Jurkat, Clone E6-1 (cell line): Measurements from ENCODE around the gene ZFAND5.

Source experiments
- DNase-seq: peaks from one replicate; pipeline ENCODE4 v3.0.0-alpha.2; 2011; ENCODE audit warnings: low read depth, low spot score
- H3K4me3 ChIP-seq: 2 replicates; pipeline ENCODE4 v1.5.1; 2011; ENCODE audit warnings: mild to moderate bottlenecking, low read length, control low read depth, moderate library complexity

Gene ZFAND5

GRCh38 chr9:72365525-72366256 is 683 bp upstream of the ZFAND5 start:
- H3K4me3 ChIP-seq, result peak overlapping the region; percentile 76
- DNase-seq, result peak; percentile 63

- peak; percentile 30 for DNase-seq
- peak overlapping the region; percentile 72 for H3K4me3 ChIP-seq
Measured at GRCh38 chr9:72363908-72364678, 915 bp downstream of the ZFAND5 start.

GRCh38 chr9:72363236-72363635 is 1.8 kb downstream of the ZFAND5 start:
- DNase-seq, result no peak
- H3K4me3 ChIP-seq, result peak overlapping the region; percentile 72

DNA sequence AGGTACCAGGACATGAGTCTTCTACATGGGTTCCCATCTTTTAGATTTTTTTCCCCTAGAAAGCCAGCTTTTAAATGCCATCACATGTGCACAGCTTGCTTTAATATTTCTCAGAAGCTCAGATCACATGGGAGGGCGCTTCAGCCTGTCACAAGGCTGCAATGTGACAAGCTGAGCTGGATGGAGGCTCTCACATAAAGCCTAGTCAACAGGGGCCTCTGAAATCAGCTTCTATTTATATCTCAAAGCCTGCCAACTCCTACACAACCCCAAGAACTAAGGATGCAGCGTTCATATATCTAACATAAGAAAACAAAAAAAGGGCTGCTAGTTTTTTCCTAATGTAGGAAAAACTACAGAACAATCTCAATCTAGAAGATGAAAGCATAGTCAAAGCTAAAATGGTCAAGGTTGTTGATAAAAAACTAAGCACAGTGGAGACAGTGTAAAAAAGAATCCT is 2.3 kb downstream of the ZFAND5 start:
- peak; percentile 43 for DNase-seq
- H3K4me3 ChIP-seq, result peak overlapping the region; percentile 72

- H3K4me3 ChIP-seq, result no peak overlapping the region
- DNase-seq, result no peak
Measured at GRCh38 chr9:72362118-72362531, 2.9 kb downstream of the ZFAND5 start.

- DNase-seq, result no peak
- H3K4me3 ChIP-seq, result no peak overlapping the region
Measured at GRCh38 chr9:72361217-72361616, 3.8 kb downstream of the ZFAND5 start.

GRCh38 chr9:72360324-72360723 is 4.7 kb downstream of the ZFAND5 start:
- DNase-seq, result no peak
- H3K4me3 ChIP-seq, result no peak overlapping the region

DNA sequence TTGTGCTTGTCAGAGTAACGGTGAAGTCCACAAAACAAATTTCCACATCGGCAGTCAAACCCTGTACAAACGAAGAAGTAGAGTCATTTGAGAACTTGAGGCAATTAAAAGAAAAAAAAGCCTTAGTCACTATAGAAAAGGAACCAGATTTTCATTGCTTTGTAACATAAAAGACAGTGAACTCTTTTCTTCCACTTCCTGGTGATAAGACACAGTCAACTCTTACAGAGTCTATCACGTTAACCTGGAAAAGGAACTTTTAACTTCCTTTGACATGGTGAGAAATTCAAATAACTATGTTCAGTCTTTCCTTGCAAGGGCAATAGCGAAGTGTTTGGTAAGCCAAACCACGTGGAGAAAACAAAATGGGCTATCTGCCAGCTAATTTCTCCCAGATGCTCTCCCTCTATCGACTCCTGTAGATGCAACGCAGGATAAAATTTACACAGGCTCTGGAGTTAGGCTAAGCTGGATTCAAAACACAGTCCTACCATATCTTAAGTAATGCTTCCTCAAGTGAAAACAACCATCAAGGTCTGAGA is 8.9 kb downstream of the ZFAND5 start:
- no peak overlapping the region for H3K4me3 ChIP-seq
- no peak for DNase-seq

GRCh38 chr9:72355153-72355552 is 9.9 kb downstream of the ZFAND5 start:
- no peak overlapping the region for H3K4me3 ChIP-seq
- no peak for DNase-seq

DNA sequence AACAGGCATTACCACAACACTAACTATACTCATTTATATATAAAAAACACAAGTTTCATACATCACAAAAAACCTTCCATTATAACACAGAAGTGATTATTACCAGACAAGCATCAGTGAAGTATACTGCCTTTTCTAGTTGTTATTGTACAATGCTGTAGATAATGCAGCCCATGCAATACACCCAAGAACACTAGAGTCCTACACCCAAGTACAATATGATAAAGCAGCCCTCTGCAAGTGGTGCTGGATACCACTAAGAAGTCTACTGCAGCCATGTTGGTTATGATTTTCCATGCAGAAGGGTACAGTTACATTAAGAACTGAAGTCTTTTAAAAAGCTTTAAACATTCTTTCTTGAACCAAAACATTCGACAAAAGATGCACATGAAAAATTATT is 10.3 kb downstream of the ZFAND5 start:
- H3K4me3 ChIP-seq, result no peak overlapping the region
- DNase-seq, result no peak

GRCh38 chr9:72353455-72354116 is 11.4 kb downstream of the ZFAND5 start:
- DNase-seq, result no peak
- H3K4me3 ChIP-seq, result no peak overlapping the region

GRCh38 chr9:72352911-72353388 is 12.1 kb downstream of the ZFAND5 start:
- DNase-seq, result no peak
- no peak overlapping the region for H3K4me3 ChIP-seq

GRCh38 chr9:72351538-72352453 is 13.2 kb downstream of the ZFAND5 start:
- H3K4me3 ChIP-seq, result no peak overlapping the region
- no peak for DNase-seq

DNA sequence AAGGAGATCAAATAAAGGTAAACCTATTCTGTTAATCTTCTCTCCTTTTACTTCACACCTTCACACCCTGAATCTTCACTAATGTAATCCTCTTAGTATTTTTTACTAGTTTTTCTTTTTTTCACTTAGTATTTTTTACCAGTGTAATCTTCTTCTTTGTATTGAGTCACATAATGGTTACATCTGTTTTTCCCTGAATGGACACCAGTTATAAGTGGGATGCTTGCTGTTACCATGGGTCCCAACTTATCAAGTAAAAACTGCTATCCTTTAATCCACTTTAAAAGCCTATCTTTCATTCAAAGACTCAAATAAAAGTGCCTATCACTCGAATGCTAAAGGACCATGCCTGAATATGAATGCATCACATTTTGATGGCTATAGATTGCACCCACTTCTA is 15.1 kb downstream of the ZFAND5 start:
- no peak for DNase-seq
- no peak overlapping the region for H3K4me3 ChIP-seq

DNA sequence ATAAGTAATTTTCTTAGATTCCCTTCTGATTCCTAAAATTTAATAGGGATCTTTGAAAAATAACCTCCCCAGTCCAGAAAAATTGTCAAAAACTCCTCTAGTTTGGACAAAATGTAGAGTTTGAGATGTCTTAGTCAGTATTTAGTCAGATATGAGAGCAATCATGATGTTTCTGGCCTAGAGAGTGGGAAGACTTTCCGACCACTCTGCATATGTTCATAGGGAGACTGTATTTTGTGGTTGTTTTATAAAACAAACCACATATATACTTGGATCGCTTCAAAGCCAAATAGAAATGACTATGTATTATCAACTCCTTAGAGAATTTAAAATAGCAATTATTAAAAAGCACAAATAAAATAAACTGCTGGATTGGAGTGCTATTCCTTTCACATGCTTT is 15.8 kb downstream of the ZFAND5 start:
- H3K4me3 ChIP-seq, result no peak overlapping the region
- DNase-seq, result no peak

DNA sequence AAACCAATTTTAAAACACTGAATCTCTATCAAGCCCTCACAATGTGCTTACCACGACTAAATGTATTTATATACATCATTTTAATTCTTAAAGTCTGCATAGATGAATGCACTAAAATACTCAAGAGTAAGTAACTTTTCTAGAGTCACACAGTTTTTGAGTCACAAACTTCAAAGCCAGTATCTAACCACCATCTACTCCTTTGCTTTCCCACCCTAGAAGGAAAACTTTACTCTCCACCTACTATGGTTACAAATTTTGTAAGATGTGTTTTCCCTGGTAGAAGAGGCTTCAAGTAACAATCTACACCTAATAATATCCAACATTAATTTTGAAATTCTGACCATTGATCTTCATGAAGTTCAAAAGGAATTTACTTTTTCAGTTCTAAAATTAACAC is 18.7 kb downstream of the ZFAND5 start:
- no peak for DNase-seq
- H3K4me3 ChIP-seq, result no peak overlapping the region

- no peak for DNase-seq
- H3K4me3 ChIP-seq, result no peak overlapping the region
Measured at GRCh38 chr9:72338631-72339030, 26.4 kb downstream of the ZFAND5 start.

GRCh38 chr9:72337286-72337685 is 27.7 kb downstream of the ZFAND5 start:
- DNase-seq, result no peak
- H3K4me3 ChIP-seq, result no peak overlapping the region
